Posterior vena cava (tissue), 2 donors: ENCODE data around the gene DNAH5. TPM values are rescaled to one million over a fixed set of nuclear protein-coding genes. Genes with fewer than 3 reads are reported as not detected.

ENCODE experiments used
- DNase-seq: peaks from one replicate; pipeline ENCODE4 v3.0.0-alpha.2; 2020; ENCODE audit warnings: low spot score
- intact Hi-C, 2 donors: fragments of 100-400 bp; cut with DNase I; formaldehyde crosslinking; loops; one replicate each; pipeline versions ENCODE4 v1.14.1 to v1.14.2; 2022 to 2023
- total RNA-seq, 2 donors: library from RNA; stranded (reverse); fragmentation: NEBNext Ultra II Directional; extraction: Animal tissue kit (Norgen Biotek cat#: 25700); gene quantifications; one replicate each; pipeline ENCODE4 v1.2.1, GENCODE V29; 2021
- donor health status: DM: yes; HTN: yes; CAD: no.
- donor health status: DM: yes; HTN: yes; CAD: no.

Gene DNAH5
- total RNA-seq, 2 donors from 2014 or later: 0.19 to 0.57 TPM

GRCh38 chr5:13658761-13659160 is 285.7 kb downstream of the DNAH5 start:
- DNase-seq: no peak
- intact Hi-C loops: no loop called here

DNA sequence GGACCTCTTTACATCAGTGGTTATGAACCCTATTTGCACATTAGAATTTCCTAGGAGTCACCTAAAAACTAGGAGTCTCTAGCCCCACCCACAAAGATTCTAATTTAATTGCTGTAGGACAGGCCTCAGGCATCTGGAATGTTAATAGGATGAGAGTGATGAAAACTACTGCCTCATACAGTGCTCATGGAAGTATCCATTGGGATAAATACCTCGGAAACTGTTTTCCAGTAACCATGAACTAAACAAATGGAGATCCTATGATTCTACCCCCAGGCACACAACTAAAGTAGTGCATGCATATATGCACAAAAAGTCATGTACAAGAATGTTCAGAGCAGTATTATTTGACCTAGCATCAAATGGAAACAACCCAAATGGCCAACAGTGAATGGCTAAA is 286.3 kb downstream of the DNAH5 start:
- no peak for DNase-seq
- intact Hi-C loops: no loop called here

DNA sequence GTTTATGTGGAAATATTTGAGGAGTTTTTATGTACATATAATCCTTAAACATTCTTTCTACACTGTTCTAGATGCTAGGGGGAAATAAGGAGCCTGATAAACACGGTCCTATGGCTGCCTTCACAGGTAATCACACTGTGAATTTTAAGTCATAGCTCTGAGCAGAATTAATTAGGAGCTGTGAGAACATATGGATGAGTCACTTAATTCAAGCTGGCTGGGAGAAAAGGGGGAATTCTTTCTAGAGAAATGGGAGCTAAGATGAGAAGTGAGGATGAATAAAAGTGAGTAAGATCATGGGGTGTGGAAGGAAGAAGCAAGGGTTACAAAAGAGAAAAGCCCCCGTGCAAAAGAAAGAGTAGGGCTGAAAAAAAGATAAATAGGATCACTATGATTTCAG is 290.8 kb downstream of the DNAH5 start:
- intact Hi-C loops: no loop called here
- DNase-seq: no peak

DNA sequence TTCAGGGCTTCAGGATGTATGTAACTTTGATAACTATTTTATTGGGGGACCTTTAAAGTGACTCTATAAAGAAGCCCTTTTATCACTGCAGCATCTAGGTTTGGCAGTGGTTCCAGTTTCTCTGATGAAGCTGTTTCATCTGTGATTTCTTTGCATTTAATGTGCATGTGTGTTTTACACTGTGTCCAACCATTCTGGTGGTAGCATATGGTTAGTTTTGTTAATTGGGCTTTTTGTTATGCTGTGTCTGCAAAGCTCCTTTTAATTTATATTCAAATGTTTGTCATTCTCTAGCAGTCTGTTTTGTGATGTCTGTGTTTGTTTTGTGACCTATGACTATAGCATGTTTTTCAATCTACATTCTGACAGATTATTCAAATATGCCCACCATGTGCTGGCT is 294.8 kb downstream of the DNAH5 start:
- intact Hi-C loops: no loop called here
- no peak for DNase-seq

- intact Hi-C loops: no loop called here
- DNase-seq: no peak
Observed at GRCh38 chr5:13648822-13649221, 295.7 kb downstream of the DNAH5 start.

- no peak for DNase-seq
- intact Hi-C loops: no loop called here
Observed at GRCh38 chr5:13643734-13644133, 300.8 kb downstream of the DNAH5 start.

DNA sequence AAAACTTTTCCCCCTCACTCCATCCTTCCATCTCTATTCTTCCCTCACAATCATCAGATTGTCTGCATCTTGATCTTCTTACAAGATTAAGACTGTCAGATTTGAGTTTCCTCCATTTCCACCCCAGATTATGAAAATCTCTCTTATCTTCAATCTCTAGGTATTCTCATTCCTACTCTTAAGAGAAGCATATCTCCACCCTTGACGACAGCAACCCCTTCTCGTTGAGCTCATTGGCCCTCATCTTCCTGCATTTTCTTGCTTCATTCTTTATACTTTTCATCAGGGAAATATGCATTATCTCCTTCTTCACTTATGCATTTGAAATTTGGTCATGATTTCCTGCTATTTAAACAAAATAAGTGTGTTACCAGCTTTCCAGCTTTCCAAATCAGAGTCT is 301.3 kb downstream of the DNAH5 start:
- DNase-seq: no peak

More for the DNA sequence above, 301.3 kb downstream of the DNAH5 start:
- intact Hi-C loops: no loop called here

Other genes starting within 250 kb of the DNAH5 start
- 100 to 1,000 TPM; 181 to 202 TPM for gene TRIO, start 198.7 kb upstream of the DNAH5 start, total RNA-seq